Colon (tissue), 2 donors: Measurements from ENCODE around the gene LRRC75B.
"Not testable (repeated sequence)": the region's sequence is repeated elsewhere in the genome, so short reads cannot be mapped to it uniquely, and the experiment has no call there.

Experiments used
- FAIRE-seq: peaks from 2 replicates; lab custom pipeline; 2012; peaks lifted over from hg19 to GRCh38; lab: Jason Lieb, UNC
- donor health status: control.
- donor health status: control.

LRRC75B gene, protein sequence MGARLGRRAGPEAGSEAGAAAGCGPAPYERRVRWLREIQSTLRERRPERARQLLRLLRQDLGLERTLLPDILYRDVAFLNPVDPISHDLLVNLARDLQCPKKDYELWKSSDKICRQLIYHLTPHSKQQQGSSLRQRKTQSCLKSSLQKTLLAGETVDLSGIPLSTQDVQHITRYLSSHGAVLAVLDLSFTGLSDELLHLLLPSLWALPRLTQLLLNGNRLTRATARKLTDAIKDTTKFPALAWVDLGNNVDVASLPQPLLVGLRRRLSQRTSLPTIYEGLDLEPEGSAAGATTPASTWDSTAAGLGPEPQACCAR

DNA sequence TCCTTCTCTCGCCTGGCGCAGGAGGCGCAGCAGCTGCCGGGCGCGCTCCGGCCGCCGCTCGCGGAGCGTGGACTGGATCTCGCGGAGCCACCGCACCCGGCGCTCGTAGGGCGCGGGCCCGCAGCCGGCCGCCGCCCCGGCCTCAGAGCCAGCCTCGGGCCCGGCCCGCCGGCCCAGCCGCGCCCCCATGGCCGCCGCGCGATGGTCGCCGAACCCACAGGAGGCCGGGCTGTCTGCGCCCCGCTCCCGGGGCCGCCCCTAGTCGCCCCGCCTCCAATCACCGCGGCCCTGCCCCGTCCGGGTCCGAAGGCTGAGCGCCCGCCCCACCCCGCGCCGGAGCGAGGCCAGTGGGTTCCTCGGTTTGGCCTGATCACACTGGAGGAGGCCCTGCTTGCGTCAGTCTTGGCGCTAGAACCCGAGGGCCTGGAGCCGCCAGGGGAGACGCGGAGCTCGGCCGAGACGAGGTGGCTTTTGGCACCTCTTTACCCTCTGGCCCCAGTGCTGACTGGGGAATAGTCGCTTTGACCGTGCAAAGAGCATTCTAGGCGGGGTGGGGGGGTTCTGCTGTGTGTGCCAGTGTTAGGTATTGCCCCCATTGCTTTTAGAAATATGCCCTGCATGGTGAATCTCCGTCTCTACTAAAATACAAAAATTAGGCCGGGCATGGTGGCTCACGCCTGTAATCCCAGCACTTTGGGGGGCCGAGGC, at the start of gene LRRC75B:
Gene LRRC75B, minus strand, starts transcription at position 223 of the 708 bp plus-strand sequence. Its CDS starts 34 bp downstream, at position 189.
- FAIRE-seq = no peak

DNA sequence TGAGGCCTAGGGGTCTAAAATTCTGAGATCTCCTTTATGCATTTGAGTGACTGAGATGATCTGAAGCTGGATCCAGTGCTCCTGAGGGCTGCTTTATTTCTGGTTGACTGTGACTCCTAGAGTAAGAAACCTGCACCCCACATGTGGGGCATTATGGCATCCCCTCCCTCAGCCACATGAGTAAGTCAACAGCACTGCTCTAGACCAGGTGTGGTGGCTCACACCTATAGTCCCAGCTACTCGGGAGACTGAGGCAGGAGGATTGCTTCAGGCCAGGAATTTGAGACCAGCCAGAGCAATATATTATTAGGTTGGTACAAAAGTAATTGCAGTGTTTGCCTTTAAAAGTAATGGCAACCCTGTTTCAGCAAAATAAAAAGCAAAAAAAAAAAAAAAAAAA, 49.4 kb upstream of the LRRC75B start:
- not testable (repeated sequence) for FAIRE-seq

DNA sequence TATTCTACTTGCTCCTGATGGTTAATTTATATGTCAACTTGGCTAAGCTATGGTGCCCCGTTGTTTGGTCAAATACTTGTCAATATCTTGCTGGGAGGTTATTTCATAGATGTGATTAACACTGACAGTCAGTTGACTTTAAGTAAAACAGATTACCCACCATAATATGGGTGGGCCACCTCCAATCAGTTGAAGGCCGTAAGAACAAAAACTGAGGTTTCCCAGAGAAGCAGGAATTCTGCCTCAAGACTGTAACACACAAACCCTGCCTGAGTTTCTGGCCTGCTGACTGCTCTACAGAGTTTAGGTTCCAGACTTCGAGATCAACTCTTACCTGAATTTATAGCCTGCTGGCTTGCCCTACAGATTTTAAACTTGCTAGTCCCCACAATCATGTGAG, 43.6 kb upstream of the LRRC75B start:
- FAIRE-seq = not testable (repeated sequence)

DNA sequence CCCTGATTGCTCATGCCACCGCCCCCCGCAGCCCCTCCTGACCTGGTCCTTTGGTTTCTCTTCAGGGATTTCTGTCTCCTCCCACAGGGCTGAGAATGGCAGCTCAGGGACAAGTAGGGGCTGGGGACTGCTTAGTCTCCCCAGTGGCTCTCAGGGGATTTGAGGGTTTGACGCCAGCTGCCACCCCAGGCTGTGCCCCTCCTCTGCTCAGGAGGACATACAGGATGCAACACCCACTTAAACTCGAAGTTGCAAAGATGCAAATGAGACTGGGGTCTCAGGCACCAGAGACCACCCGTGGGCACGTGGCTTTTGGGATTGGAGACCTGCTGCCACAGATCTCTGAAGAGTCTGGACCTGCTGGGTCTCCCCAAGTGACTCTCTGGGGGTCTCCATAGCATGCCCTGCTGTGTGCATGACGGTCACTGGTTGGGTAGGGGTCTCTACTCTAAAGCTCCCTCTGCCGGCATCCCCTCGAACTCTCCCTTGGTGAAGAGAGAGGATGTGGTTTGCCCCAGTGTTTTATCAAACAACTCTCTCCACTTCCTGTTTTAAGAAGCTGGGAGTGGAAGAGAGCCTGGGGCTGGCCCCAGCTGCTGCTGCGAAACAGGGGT, 42.0 kb upstream of the LRRC75B start:
- FAIRE-seq = not testable (repeated sequence)

DNA sequence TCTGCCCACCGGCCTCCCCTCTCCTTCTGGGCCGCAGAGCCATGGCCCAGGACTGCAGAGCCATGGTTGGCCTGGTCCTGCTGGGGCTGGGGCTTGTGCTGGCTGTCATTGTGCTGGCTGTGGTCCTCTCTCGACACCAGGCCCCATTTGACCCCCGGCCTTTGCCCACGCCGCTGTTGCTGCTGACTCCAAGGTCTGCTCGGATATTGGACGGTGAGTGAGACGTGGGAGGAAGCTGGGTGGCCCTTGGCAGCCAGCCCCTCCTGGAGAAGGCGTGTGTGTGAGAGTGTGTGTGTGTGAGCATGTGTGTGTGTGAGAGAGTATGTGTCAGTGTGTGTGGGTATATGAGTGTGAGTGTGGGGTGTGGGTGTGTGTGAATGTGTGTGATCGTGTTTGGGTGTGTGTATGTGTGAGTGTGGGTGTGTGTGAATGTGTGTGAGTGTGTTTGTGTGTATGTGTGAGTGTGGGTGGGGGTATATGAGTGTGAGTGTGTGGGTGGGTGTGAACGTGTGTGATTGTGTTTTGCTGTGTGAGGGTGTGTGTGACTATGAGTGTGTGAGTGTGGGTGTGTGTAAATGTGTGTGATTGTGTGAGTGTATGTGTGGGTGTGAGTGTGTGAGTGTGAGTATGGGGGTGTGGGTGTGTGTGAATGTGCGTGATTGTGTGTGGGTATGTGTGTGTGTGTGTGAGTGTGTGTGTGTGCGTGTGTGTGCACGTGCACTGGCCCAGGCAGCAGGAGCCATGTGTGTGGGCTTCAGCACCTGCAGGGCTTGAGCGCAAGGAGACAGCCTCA, 40.6 kb upstream of the LRRC75B start:
- FAIRE-seq = not testable (repeated sequence)

DNA sequence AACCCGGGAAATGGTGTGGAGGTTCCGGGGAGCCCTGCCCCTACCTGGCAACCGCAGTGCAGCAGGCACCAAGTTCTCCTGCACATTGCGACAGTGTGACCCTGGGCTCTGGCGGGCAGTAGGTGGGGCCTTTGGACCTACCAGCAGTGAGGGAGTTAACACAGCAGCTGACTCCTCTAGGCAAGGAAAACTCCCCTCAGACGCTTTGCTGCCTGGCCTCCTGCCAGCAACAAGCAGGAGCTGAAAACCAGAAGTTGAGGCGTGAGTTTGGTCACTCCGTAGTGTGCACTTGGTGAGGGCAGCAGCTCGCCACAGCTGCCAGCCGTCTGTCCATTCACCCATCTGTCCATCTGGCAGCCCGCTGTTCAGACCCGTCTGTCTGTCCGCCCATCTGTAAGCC, 39.8 kb upstream of the LRRC75B start:
- FAIRE-seq = not testable (repeated sequence)

DNA sequence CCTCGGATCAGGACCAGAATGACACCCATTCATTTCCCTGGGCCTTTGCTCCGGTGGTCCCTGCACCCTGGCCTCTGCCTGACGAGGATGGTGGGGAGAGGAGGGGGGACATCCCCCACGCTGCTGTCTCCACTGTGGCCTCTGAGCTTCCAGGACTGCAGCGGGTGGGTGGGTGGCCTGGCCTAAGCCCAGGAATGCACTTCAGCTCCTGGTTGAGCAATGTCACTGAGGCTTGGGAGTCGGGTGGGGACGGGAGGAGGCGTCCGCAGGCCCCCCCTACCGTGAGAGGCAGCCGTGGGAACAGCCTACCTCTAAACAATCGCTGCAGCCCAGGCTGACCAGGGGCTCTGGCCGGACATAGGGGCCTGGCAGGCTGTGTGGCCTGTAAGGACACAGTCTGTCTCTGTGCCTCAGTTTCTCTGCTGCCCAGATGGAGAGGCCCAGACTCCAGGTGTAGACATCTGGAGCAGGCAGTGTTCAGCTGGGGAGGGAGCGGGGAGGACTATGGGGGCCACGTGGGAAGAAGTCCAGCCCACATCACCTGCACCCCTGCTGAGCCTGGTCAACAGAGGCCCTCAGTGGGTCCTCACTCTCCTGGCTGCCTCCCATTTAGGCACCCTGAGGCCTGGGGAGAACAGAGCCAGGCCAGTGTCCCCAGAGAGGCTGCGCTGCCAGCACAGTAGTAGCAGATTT, 38.7 kb upstream of the LRRC75B start:
- not testable (repeated sequence) for FAIRE-seq

DNA sequence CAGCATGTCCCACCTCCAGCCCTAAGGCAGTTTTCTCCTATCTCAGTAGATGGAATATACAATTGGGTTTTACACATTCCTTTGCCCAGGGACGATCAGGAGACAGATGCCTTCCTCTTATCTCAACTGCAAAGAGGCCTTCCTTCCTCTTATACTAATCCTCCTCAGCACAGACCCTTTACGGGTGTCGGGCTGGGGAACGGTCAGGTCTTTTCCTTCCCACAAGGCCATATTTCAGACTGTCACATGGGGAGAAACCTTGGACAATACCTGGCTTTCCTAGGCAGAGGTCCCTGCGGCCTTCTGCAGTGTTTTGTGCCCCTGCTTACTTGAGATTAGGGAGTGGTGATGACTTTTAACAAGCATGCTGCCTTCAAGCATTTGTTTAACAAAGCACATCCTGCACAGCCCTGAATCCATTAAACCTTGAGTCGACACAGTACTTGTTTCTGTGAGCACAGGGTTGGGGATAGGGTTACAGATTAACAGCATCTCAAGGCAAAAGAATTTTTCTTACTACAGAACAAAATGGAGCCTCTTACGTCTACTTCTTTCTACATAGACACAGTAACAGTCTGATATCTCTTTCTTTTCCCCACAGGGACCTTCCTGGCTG, 38.0 kb upstream of the LRRC75B start:
- FAIRE-seq = not testable (repeated sequence)

DNA sequence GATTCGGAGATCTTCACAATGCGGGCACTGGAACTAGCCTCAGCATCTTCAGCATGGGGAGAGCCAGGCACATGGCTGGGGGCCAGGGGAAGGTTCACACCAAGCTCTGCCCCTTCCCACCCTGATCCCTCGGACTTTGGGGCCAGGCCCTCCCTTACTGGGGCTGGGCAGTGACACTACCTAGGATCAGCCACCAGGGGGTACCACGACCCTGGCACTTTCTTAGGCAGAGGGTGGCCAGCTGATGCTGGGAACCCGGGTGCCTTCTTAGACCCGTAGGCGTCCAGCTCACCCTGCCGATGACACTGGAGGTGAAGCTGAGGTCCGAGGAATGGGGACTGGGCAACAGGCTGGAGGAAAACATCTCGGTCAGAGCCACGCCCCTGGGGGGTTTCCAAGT, 36.2 kb upstream of the LRRC75B start:
- not testable (repeated sequence) for FAIRE-seq

DNA sequence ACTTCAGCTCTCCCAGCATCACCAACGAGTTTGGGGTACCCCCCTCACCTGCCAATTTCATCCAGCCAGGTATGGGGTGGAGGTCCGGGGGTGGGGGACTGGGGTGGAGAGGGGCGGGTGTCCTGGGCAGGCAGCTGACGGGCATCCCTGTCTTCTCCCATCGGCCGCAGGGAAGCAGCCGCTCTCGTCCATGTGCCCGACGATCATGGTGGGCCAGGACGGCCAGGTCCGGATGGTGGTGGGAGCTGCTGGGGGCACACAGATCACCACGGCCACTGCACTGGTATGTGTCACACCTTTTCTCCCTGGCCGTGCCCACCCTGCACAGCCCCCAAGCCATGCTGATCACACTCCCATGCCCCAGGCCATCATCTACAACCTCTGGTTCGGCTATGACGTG, 35.0 kb upstream of the LRRC75B start:
- FAIRE-seq = not testable (repeated sequence)

DNA sequence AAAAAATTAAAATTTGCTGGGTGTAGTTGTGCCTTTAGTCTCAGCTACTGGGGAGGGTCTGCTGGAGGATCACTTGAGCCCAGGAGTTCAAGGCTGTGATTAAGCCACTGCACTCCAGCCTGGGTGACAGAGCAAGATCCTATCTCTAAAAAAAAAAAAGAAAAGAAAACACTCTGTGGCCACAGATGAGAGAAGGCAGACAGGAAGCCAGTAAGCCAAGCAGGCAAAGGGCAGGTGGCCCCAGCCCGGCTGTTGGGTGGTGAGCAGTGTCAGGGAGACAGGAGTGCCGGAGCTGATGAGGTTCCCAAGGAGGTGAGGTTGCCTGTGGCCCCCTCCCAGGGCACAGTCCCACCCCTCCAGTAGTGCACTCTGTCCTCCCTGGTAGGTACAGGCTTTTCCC, 29.7 kb upstream of the LRRC75B start:
- not testable (repeated sequence) for FAIRE-seq

DNA sequence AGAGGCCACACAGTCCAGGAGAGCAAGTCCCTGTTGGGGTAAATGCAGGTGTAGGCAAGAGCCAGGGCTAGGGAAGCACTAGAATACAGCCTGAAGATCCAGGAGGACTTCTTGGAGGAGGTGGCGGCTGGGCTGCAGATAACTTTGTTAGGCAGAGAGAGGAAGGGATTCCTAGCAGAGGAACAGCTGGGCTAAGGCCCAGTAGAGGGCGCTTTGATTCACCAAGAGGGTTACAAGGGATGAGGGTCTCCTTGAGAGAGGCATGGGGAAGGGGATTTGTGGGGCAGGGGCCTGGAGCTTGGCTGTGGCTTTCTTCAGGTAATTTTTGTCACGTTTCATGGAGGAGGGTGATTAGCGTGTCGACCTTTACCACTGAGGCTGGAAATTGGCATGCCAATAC, 28.4 kb upstream of the LRRC75B start:
- not testable (repeated sequence) for FAIRE-seq

DNA sequence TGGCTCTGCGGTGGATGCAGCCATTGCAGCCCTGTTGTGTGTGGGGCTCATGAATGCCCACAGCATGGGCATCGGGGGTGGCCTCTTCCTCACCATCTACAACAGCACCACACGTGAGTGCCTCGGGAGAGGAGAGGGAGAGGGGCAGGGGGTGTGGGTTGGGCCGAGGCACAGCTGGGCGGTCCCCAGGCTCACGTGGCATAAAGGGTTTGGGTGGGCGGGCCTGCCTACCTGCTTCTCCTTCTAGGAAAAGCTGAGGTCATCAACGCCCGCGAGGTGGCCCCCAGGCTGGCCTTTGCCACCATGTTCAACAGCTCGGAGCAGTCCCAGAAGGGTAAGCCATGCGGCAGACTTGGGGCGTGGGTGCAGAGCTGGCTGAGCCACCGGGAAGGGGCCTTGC, 21.9 kb upstream of the LRRC75B start:
- not testable (repeated sequence) for FAIRE-seq

DNA sequence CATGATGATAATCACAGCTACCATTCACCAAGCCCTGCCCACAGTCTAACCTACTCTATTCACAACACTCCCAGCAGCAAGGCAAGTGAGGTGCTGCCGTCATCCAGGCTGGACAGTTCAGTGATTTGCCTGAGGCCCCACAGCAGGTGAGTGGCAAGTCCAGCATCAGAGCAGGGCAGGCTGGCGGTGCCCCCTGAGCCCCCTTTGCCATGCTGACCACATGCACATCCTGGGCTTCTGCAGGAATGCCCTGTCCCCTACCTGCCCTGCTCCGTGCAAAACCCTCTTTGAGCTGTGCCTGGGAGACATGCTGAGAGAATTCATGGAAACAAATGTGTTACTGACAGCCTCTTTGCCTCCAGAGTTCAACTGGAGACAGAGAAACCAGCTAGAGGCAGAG, 17.0 kb upstream of the LRRC75B start:
- FAIRE-seq = not testable (repeated sequence)

DNA sequence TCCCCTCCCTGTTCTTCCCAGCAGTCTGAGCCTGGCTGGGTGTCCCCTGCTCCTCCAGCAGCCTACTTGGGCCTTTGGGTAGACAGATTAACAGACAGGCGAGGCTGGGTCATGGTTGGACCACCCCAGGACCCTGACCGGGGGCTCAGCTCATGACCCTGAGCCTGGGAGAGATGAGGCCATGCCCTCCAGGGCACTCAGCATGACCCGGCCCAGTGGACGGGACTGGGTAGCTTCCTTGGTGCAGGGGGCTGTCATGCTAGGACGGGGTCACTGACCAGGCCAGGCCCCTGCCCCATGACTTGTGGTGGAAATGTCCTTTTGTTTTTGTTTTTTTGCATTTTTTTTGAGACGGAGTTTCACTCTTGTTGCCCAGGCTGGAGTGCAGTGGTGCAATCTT, 15.5 kb upstream of the LRRC75B start:
- not testable (repeated sequence) for FAIRE-seq

DNA sequence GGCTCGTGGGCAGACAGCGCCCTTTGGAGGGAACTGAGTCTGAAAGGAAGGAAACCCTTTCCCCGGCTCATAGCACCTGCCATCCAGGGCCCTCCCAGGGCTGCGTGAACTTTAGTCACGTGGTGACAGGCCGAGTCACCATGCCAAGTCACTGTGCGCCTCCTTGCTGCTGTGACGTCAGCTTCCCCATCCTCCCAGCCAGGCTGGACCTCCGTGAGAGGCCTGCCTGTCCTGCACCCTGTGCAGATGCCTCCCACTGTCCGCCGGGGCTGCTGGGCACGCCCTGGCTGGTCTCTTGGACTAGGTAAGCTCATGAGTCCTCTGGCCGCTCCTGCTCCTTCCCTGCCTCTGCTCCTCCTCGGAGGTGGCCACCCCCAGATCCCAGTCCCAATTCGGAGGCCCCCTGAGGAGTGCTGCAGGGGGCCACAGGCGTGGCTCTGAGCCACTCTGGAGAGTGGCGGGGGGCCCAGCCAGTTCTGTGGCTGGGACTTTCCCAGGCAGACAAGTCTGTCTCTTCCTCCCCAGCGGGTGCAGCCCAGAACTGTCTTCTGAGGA, 14.6 kb upstream of the LRRC75B start:
- FAIRE-seq = not testable (repeated sequence)

DNA sequence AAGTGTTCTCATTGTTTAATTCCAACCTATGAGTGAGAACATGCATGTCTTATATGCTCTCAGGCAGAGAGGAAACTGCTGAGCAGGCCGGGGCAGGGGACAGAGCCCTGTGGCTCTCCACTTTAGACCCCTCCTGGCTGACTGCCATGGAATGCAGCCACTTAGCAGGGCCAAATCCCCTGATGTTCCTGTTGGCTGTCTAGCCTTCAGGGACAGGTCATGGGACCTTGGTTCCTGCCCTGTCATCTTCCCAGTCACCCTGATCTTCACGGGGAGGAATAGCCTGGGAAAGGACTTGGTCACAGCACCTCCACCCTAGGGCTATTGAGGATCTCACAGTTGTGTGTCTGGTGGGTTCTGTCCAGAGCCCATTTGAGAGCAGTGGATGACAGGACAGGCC, 13.5 kb upstream of the LRRC75B start:
- FAIRE-seq = not testable (repeated sequence)

DNA sequence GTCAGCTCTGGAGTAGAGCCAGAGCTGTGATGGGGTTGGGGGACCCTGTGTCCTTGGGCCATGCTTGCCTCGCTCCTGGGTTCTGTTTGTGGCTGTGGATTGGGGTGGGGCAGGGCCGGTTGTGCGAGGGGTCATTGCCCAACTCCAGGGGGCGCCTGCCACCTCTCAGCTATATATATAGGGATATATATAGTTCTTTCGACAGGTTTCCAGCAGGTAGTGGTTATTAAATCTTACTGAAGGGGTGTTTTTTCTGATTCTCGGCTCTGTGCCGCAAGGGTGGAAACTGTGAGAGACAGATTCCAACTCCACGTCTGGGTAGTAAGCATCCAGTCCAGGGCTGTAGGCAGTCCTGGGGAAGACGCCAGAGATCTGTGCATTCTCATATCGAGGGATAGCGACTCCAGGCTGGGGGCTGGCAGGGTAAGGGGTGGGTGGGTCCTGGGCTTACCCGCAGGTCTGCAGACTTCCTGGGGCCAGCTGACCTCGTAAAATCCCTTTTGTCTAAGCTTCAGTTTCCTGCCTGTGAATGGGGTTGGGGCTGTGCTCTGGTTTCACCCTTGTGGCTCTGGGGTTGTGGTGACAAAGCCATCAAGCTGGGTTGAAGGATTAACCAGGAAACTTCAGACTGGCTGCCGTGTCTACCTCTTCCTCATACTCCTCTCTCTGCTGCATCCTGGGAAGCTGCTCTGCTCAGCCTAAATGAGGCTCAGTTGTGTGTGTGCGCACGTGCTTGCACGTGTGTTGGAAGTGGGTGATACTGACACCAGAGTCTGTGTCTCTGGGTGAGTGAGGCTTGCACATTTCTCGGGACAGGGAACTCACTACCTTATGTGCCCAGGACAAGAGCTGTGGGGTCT, 11.1 kb upstream of the LRRC75B start:
- not testable (repeated sequence) for FAIRE-seq

DNA sequence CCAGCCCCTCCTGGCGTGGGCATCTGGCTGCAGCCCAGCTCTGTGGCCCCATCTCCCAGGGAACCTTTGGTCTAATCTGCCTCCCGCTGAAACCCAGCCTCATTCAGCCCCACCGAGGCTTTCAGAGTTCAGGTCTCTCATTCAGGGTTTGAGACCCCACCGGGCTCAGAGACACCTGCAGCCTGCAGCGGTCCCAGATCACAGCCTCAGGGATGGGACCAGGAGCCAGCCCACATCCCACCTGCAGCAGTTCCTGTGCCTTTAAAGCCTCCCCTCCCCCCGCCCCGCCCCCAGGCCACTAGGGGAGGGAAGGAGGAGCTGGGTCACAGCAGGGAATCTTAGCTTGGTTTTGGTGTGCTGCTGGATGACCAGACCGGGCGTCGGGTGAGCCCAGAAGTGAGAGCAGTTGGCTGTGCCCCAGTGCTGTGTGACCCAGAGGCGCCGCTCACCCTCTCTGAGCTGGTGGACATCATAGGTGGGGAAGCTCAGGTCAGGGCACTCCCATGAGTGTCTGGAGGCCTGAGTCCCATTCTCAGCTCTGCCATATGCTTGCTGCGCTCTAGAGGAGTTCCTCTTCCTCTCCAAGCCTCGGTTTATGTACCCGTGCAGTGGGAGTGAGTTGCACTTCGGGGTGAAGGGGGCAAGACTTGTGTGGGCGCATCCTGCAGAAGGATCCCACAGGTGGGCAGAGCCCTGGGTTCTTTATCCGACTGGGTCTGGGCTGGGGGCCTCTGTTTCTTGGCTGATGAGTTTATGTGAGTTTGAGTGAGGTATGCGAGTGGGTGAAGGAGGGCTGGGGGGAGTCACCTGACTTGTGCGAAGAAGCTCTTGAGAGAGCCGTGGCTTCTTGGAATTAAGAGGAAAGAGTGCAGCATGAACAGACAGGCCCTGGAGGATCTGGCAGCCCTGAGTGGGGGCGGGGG, 10.2 kb upstream of the LRRC75B start, which contains the start of gene GGT1:
Gene GGT1, plus strand, starts transcription at position 347 of the 923 bp plus-strand sequence. CDS start 7,889 bp downstream, outside the sequence.
- not testable (repeated sequence) for FAIRE-seq
